H1 (cell line): ENCODE measurements around the gene EVA1C. TPM values are rescaled to one million over a fixed set of nuclear protein-coding genes. Genes with fewer than 3 reads are reported as not detected.

ENCODE experiments used
- ATF2 ChIP-seq: IDR thresholded peaks from 2 replicates; pipeline ENCODE4 v1.6.1; 2012; ENCODE audit warnings: low read length, inconsistent platforms
- SIRT6 ChIP-seq: IDR thresholded peaks from one replicate; pipeline ENCODE4 v1.7.1; 2012; ENCODE audit warnings: low read length, inconsistent platforms
- SP1 ChIP-seq: IDR thresholded peaks from 2 replicates; pipeline ENCODE4 v1.6.1; 2011; ENCODE audit warnings: low read depth, low read length
- SP4 ChIP-seq: IDR thresholded peaks from 2 replicates; pipeline ENCODE4 v1.6.1; 2012; ENCODE audit warnings: low read length, inconsistent platforms
- SUZ12 ChIP-seq: fragments of 200-600 bp; sonication (generic); IDR thresholded peaks from 2 replicates; pipeline ENCODE4 v1.6.1; 2012; ENCODE audit warnings: mild to moderate bottlenecking, inconsistent platforms, low read length, moderate library complexity, mixed read lengths
- polyA plus RNA-seq, 7 experiments: library from polyadenylated mRNA; depleted of rRNA in 3 of 7; stranded (reverse) in 5 of 7; unstranded in 2 of 7; fragments of >200 nt in 5 of 7; fragments of 200-250 nt in 2 of 7; gene quantifications; 1 replicate in 5 of 7; 2 replicates in 1 of 7; 4 replicates in 1 of 7; pipeline versions ENCODE4 v1.2.1 to v1.2.3, GENCODE V29; 2011 to 2013; ENCODE audit warnings: missing spikeins in 2 of 7, mixed read lengths in 2 of 7
- total RNA-seq: library from RNA; stranded (reverse); fragmentation: NEBNext Ultra II Directional; extraction: Animal tissue kit (Norgen Biotek cat#: 25700); gene quantifications from 2 replicates; pipeline ENCODE4 v1.2.1, GENCODE V29; 2021

Gene EVA1C
- total and polyA plus RNA-seq, 2 of the 8 experiments (the other 6 are each of a cell fraction or from before 2014, with no cell fraction given): 2.6 to 3.6 TPM

GRCh38 chr21:32382108-32382644 lies 30.3 kb upstream of the EVA1C start (continued):
- TF ChIP-seq SP1 (no peak), ATF2 (no peak), SIRT6 (no peak), SUZ12 (no peak), SP4 (no peak)
